ENCODE data around the gene DUSP23.

DUSP23 gene

DNA sequence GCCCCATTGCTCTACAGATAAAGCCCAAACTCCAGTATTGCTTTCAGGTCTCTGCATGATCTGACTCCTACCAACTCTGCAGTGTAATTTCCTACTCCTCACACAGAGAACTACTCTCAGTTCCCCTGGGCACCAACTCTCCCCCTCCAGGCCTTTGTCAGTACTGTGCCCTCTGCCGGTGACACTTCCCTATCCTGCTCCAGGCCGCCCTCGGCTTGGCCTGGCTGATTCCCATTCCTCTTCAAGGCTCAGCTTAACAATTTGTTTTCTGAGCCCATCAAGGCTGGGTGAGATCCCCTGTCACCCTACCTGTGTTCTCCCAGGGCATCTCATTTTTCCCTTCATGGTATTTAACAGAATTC is 48.5 kb downstream of the DUSP23 start:
- no peak for DNase-seq

GRCh38 chr1:159829822-159830465 is 49.2 kb downstream of the DUSP23 start:
- no peak for DNase-seq

GRCh38 chr1:159830722-159831121 is 50.0 kb downstream of the DUSP23 start:
- DNase-seq = no peak

GRCh38 chr1:159831412-159832141 is 50.8 kb downstream of the DUSP23 start:
- no peak for DNase-seq
